HL-60/S4 (cell line): Measurements from ENCODE around the gene TNFRSF13B.

Experiments used
- in situ Hi-C: fragments of 300-500 bp; cut with MboI; formaldehyde crosslinking; loops from 2 replicates; pipeline ENCODE4 v1.14.3; 2022; ENCODE audit warnings: low sequenced_read_pairs

The TNFRSF13B gene

GRCh38 chr17:16939606-16940115, 32.3 kb downstream of the TNFRSF13B start:
- in situ Hi-C loops: no loop called here

- in situ Hi-C loops: no loop called here
These were observed 32.7 kb downstream of the TNFRSF13B start for GRCh38 chr17:16939208-16939576.

- in situ Hi-C loops: no loop called here
These were observed 33.3 kb downstream of the TNFRSF13B start for GRCh38 chr17:16938496-16939207.

- in situ Hi-C loops: no loop called here
These were observed 33.9 kb downstream of the TNFRSF13B start for GRCh38 chr17:16938031-16938430.

GRCh38 chr17:16937431-16937830, 34.5 kb downstream of the TNFRSF13B start:
- in situ Hi-C loops: no loop called here

GRCh38 chr17:16936536-16937310, 35.2 kb downstream of the TNFRSF13B start:
- in situ Hi-C loops: no loop called here

GRCh38 chr17:16935786-16936185, 36.1 kb downstream of the TNFRSF13B start:
- in situ Hi-C loops: no loop called here

DNA sequence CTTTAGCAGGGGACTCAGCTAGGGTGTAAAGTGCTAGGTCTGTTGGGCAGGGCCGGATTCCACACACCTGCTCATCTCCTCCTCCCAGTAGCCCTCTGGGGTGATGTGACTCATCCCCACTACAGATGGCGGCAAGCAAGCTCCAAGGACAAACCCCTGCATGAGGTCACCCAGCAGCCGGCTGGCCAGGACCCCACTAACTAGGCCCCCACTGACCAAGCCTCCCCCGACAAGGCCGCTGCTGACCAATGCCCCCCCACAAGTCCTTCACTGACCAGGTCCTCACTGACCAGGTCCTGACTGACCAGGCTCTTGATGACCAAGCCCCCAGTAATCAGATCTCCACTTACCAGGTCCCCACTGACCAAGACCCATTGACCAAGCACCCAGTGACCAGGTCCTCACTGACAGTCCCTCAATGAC, 36.7 kb downstream of the TNFRSF13B start:
- in situ Hi-C loops: no loop called here

GRCh38 chr17:16934836-16935235, 37.1 kb downstream of the TNFRSF13B start:
- in situ Hi-C loops: no loop called here

- in situ Hi-C loops: no loop called here
These were observed 37.7 kb downstream of the TNFRSF13B start for GRCh38 chr17:16934133-16934795.

GRCh38 chr17:16933317-16934132, 38.4 kb downstream of the TNFRSF13B start:
- in situ Hi-C loops: no loop called here

DNA sequence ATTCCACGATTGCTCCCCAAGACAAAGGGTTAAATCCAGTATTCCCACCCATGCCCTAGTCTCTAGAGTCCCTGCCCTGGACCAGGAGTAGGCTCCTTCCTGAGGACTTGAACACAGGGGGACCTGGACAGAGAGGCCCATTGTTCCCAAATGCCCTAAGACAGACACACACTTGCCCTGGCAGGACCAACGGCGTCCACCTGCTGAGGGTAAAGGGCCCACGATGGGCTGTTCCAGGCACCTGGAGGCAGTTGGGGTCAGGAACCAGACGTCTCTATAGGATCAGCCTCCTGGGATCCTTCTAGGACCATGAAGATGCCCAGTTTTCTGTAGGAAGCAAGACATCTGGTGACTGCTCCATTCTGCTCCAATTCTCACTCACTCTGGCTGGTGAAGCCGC, 39.3 kb downstream of the TNFRSF13B start:
- in situ Hi-C loops: no loop called here

DNA sequence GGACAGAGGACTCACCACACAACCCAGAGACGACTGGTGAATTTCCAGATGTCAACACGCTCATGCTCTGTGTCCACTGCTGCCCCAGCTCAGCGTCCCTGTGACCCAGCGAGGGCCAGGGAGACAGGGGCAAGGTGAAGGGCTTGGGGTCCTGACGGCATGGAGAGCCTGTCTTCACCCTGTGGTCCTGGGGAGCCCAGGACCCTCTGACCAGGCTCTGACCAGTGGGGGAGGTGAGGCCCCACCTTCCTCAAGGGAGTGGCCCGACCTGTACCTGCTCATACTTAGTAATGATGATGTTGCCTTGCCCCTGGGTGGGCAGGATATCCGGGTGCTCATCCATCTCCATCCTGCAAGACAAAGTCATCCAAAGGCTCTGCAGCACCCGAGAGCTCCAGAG, 39.8 kb downstream of the TNFRSF13B start:
- in situ Hi-C loops: no loop called here

- in situ Hi-C loops: no loop called here
These were observed 40.4 kb downstream of the TNFRSF13B start for GRCh38 chr17:16931318-16932060.

DNA sequence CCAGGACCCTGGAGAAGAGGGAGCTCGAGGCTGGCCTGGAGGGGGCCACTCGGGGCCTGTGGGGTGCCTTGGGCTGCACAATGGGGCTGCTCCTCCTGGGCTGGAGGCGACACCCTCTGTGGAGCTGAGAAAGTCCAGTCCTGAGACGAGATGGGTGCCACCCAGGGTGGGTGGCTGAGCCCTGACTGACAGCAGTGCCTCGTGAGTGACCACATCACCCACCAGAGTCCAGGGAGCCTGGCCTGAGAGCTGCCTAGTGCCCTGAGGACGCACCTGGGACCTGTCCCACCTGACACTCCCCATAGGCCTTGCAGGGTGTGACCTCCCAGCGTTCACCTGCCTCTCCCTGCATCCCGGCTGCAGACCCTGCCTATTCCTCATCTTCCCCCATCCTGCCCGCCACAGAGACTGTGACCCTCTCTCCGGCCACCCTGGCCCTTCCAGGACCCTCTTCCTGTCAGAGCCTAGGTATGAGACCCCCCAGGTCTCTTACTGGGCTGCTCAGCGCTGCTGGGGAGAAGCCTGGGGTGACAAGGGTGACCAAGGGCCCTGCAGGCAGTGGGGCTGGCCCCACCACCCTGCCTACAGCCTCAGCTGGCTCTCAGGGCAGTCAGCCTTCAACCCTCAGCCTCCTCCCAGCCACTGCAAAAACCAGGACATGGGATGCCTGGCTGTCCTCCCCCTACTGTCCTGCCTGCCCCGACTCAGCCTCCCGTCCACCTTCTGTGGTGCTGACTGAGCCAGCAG, 41.2 kb downstream of the TNFRSF13B start:
- in situ Hi-C loops: no loop called here

DNA sequence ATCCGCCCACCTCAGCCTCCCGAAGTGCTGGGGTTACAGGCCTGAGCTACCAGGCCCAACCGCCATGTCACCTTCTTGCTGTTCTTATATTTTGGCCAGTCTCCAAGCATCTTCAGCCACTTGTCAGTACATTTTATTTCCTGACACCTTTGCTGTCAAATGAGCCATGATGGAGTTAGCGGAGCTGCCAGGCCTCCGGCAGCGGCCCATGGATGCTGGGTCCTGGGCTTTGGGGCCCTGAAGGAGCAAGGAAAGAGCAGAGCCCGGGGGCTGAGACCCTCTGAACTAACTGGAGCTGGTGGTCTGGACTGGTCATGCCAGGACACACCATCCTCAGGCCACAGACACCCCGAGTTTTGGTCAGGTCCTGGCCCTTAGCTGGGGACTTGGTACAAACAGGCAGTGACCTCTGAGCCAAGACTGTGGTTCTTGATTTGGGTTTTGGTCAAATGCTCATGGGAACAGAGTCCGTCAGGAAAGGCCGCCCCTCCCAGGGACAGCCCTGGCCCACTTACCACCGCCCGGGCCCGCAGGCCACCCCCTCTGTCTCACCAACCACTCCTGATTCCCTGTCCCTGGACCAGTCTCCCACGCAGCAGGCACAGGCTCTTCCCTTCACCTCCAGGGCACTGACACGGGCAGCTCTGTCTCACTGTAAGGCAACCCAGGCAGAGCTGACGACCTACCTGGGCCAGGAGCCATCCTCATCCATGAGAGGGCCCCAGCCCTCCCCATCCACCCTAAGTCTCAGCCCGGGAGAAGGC, 42.0 kb downstream of the TNFRSF13B start:
- in situ Hi-C loops: no loop called here

- in situ Hi-C loops: no loop called here
These were observed 42.8 kb downstream of the TNFRSF13B start for GRCh38 chr17:16929035-16929680.

GRCh38 chr17:16928406-16929034, 43.4 kb downstream of the TNFRSF13B start:
- in situ Hi-C loops: no loop called here
